ENCODE measurements around the gene MT1X. TPM values are rescaled to one million over a fixed set of nuclear protein-coding genes. Genes with fewer than 3 reads are reported as not detected.

Gene MT1X
- total RNA-seq, 1 experiment from 2014 or later = 18.9 TPM

GRCh38 chr16:56732366-56732765, 50.1 kb downstream of the MT1X start:
- H3K27ac ChIP-seq = no peak overlapping the region
- intact Hi-C loops (cut with micrococcal nuclease; ENCODE audit: unreplicated experiment) = no loop called here
- no peak overlapping the region for H3K4me3 ChIP-seq
- H2AFZ ChIP-seq = no peak overlapping the region
- no peaks in the 10 kb centered on the region for H3K36me3 ChIP-seq (ENCODE audit: low read depth)
- no peaks in the 10 kb centered on the region for H3K9me2 ChIP-seq (ENCODE audit: insufficient read depth)
- no peaks in the 10 kb centered on the region for H3K9me3 ChIP-seq (ENCODE audit: insufficient read depth, low read depth)
- peaks cover 64% of the 10 kb centered on the region for H3K79me2 ChIP-seq (ENCODE audit: low read depth)
- peaks cover 9% of the 10 kb centered on the region; the same call in 1 of the 2 replicates for H4K20me1 ChIP-seq (ENCODE audit: insufficient read depth)
- no TSS peak for BruUV-seq (replicated peaks)
- no peak for TF ChIP-seq EZH2 (IDR thresholded peaks at IDR 0.05; ENCODE audit: low read depth)
- TF ChIP-seq CTCF (conservative IDR thresholded peaks at IDR 0.05) = no peak
- no peaks in the 10 kb centered on the region; the same call in 1 of the 2 replicates for H3F3A ChIP-seq (ENCODE audit: insufficient read depth, low read depth)
- peaks cover 17% of the 10 kb centered on the region for H3K4me1 ChIP-seq (replicated peaks; ENCODE audit: insufficient read depth)
- ChIA-PET CTCF (no interaction called here), POLR2A (ENCODE audit: unreplicated experiment) (no interaction called here)
- DNase-seq = no peak
- H3K4me2 ChIP-seq = no peak overlapping the region
- H3K27me3 ChIP-seq (ENCODE audit: insufficient read depth, low read depth) = no peaks in the 10 kb centered on the region

DNA sequence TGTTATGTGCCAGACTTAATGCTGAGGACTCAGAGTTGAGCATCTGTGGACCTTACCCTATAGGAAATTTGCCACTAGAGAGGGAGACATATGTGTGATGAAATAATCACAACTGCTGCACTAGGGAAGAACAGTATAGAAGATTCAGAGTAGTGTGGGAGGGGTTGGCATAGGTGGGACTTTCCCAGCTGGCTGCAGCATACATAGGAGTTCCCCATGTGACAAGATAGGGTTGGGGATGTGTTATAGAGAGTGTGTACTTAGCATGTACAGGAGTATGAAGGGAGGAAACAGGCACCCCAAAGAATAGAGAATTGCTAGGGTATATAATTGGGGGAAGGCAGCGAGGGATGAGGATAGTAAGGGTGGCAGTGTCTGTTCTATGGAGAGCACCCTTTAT, 50.6 kb downstream of the MT1X start:
- no peak for DNase-seq
- H3K27ac ChIP-seq = no peak overlapping the region
- intact Hi-C loops (cut with micrococcal nuclease; ENCODE audit: unreplicated experiment) = no loop called here
- no peak overlapping the region for H3K4me3 ChIP-seq
- no peak overlapping the region for H2AFZ ChIP-seq
- H3K9me3 ChIP-seq (ENCODE audit: insufficient read depth, low read depth) = no peaks in the 10 kb centered on the region
- TF ChIP-seq EZH2 (IDR thresholded peaks at IDR 0.05; ENCODE audit: low read depth) = no peak
- no peak for TF ChIP-seq CTCF (conservative IDR thresholded peaks at IDR 0.05)
- no peaks in the 10 kb centered on the region for H3K9me2 ChIP-seq (ENCODE audit: insufficient read depth)
- H3K79me2 ChIP-seq (ENCODE audit: low read depth) = peaks cover 68% of the 10 kb centered on the region
- POLR2A ChIA-PET (ENCODE audit: unreplicated experiment) = no interaction called here
- CTCF ChIA-PET = no interaction called here
- H3K27me3 ChIP-seq (ENCODE audit: insufficient read depth, low read depth) = no peaks in the 10 kb centered on the region
- H3K36me3 ChIP-seq (ENCODE audit: low read depth) = no peaks in the 10 kb centered on the region
- no peak overlapping the region for H3K4me2 ChIP-seq
- no peaks in the 10 kb centered on the region; the same call in 1 of the 2 replicates for H3F3A ChIP-seq (ENCODE audit: insufficient read depth, low read depth)
- peaks cover 17% of the 10 kb centered on the region for H3K4me1 ChIP-seq (replicated peaks; ENCODE audit: insufficient read depth)
- BruUV-seq (replicated peaks) = no TSS peak
- H4K20me1 ChIP-seq (ENCODE audit: insufficient read depth) = peaks cover 9% of the 10 kb centered on the region; the same call in 1 of the 2 replicates

Other genes with a start within 250 kb of the MT1X start
- gene NUDT21, start 231.1 kb upstream of the MT1X start, total RNA-seq (2021) = 139 and 171 TPM in 2 replicates
- 24.8 and 30.0 TPM in 2 replicates for gene OGFOD1, start 230.9 kb upstream of the MT1X start, total RNA-seq (2021)
- 56.3 and 77.8 TPM in 2 replicates for gene BBS2, start 162.4 kb upstream of the MT1X start, total RNA-seq (2021)
- gene MT4, start 117.4 kb upstream of the MT1X start, total RNA-seq (2021) = not detected in 2 replicates
- gene MT3, start 92.9 kb upstream of the MT1X start, total RNA-seq (2021) = not detected in 2 replicates
- 203 and 353 TPM in 2 replicates for gene MT2A, start 73.9 kb upstream of the MT1X start, total RNA-seq (2021)
- 22.0 and 22.2 TPM in 2 replicates for gene MT1E, start 56.7 kb upstream of the MT1X start, total RNA-seq (2021)
- gene MT1M, start 49.8 kb upstream of the MT1X start, total RNA-seq (2021) = not detected in 2 replicates
- gene MT1A, start 43.8 kb upstream of the MT1X start, total RNA-seq (2021) = 16.9 and 23.5 TPM in 2 replicates
- not detected in 2 replicates for gene MT1B, start 30.6 kb upstream of the MT1X start, total RNA-seq (2021)
- 4.0 and 10.3 TPM in 2 replicates for gene MT1F, start 24.5 kb upstream of the MT1X start, total RNA-seq (2021)
- gene MT1G, start 14.4 kb upstream of the MT1X start, total RNA-seq (2021) = not detected in 2 replicates
- gene MT1H, start 12.7 kb upstream of the MT1X start, total RNA-seq (2021) = not detected in 2 replicates
- 74.7 and 92.4 TPM in 2 replicates for gene NUP93, start 47.7 kb downstream of the MT1X start, total RNA-seq (2021)
- gene SLC12A3, start 182.7 kb downstream of the MT1X start, total RNA-seq (2021) = 0.26 and 0.70 TPM in 2 replicates
- gene HERPUD1, start 249.7 kb downstream of the MT1X start, total RNA-seq (2021) = 23.5 and 35.3 TPM in 2 replicates